Kidney glomerular epithelial cell (primary cell): ENCODE results near the gene CDH22.

ENCODE experiments used
- DNase-seq: peaks from one replicate; lab custom pipeline; 2025; lab: John Stamatoyannopoulos, UW

CDH22 gene

DNA sequence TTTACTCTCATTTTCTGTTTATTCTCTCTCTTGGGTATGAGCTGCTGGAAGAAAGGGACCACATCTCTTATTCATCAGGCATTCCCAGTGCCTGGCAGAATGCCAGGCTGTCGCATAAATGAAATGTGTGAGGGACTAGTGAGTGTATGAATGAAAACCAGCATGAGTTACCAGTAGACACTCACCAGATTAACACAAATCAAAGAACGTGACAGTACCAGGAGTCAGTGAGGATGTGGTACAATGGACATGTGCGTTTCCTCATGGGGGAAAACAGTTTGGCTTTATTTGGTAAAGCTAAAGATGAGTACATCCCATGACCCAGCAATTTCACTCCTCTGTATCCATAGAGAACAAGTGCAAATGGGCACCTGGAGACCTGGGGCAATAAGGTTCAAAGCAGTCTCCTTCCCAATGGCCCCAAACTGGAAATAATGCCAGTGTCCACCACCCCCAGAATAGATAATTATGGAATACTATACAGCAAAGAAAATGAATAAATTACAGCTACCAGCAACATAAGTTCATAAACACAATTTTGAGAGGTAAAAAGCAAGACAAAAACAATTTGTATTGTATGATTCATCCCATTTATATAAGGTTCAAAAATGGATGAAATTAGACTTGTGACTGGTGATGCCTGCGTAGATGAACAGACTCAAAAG is 93.3 kb downstream of the CDH22 start:
- DNase-seq = no peak

DNA sequence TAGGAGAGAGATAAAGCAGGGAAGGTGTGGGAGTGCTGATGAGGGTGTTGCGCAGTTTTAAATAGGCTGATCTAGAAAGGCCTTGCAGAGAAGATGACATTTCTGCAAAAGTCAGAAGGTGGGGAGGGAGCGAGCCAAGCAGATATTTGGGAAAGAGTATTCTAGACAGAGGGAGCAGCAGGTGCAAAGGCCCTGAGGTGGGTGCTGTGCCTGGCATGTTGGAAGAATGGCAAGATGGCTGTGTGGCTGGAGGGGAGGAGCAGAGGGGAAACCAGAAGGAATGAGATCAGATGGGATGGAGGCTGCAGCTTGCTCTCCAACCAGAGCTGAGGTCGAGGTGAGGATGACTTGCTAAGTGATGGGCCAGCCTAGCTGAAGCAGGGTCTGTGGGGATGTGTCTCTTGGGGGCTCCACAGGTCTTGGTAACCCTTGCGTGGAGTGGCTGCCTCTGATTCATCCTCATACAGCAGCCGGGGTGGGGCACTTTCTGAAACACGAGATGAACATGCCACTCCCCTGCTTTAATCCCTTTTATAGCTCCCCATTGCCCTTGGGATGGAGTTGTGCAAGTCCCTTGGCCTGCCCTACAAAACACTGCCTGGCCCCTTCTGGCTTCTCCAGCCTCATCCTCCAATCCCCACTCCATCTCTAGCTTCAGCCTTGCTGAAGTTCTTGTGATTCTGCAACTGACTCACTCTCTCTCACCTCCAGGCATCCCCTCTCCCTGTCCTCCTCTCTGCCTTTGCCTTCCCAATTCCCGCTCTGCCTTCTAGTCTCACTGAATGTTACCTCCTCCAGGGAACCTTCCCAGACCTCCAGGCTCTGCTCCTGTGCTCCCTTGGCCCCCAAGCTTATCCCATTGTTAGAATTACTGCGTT is 94.1 kb downstream of the CDH22 start:
- no peak for DNase-seq

DNA sequence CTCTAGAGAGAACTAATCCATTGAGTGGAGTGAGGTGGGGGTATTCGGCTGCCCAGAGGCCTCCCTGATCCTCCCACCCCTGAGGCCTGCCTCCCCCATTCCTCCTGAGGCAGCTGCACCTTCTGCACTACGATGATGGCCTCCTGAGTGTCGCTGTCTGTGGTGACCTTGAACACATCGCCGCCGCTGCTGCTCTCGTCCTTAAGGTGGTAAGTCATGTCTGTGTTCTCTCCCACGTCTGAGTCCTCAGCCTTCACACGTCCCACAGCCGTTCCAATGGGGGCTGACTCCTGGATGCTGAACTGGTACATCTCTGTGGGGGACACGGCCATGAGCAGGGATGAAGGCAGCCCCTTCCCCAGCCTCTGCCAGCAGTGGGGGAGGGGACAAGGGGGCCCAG is 95.4 kb downstream of the CDH22 start:
- DNase-seq = no peak

DNA sequence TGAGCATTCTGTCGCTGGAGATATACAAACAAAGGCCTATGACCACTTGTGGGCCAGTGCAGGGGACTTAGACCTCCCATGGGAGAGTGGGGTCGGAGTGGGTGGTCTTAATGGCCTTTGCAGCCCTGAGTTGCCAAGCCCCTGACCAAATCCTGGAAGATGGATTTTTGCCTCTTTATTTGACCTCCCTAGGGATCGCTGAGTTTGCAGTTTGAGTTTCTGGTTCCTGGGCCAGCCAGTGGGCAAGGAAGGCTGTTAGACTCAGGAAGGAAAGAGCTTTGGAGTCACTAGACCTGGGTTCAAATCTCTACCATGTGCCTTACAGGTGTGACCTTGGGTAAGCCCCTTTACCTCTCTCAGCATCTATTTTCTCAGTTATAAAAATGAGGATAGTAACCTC is 96.0 kb downstream of the CDH22 start:
- DNase-seq = no peak

DNA sequence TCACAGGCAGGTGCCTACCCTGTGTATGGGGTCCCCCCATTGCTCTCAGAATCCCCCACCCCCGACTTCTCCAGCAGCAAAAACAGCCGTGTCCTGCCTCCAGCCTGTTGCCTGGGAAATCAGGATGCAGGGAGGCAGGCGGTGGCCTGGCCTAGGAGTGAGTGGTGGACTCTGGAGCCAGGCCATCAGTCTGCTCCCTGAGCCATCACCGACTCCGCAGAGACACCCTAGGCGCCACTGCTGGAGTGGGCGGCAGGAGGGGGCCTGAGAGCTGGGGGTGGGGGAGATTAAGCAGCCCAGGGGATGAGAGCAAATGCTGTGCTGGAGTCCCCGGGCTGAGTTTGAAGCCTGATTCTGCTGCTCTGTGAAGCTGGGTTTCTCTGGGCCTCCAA is 97.0 kb downstream of the CDH22 start:
- no peak for DNase-seq

DNA sequence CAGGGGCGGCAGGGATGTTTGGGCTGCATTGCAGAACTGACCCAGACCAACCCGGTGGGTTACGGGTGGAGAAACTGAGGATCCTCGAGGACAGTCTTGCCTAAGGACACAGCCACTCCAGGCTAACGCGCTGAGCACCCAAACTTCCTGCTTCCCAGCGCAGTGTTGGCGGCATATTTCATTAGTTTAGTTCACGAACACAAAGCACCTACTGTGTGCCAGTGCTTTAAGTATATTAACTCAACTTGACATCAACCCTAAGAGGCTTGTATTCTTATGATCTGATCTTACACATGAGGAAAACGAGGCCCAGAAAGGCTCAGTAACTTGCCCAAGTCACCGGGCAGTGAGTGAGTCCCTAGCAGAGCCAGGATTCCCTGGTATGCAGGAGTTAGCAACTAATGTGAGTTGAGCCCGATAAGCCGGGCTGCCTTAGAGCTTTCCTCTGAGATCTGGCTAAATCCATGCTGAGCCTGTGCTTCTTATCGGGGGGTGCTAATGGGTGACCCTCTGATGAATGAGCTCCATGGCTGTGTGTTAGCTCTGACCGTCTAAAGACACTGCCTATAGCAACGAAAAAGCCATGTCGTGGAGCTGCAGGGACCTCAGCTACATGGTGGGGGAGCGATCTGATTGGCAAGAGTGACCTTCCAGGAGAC is 97.5 kb downstream of the CDH22 start:
- no peak for DNase-seq

DNA sequence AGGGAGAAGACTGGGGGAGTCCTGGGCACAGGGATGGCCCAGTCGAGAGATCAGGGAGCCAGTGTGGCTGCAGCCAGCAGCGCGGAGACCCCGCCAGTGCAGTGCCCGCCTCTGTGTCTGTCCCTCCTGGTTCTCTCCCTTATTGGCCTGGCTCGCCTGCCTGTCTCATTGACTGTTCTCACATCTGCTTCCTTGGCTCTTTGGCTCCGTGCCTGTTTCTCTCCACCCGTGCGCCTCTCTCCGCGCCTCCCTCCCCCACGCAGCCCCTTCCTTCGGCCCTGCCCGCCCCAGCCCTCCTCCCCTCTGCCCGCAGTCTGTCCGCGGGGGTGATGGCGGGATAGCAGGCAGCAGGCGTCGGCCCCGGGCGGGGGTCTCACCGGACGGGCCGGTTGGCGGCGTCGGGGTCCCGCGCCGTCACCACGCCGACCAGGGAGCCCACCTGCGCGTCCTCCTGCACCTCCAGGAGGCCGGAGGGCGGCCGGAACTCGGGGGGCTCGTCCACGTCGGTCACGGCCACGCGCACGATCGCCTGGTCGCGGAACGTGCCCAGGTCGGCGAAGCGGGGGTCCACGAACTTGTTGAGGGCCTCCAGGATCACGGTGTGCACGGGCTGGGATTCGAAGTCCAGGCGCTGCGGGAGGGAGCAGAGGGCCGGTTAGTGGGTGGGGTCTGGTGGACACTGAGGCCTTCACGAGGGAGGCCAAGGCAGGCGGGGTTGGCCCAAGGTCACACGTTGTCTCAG is 98.2 kb downstream of the CDH22 start:
- DNase-seq = no peak

DNA sequence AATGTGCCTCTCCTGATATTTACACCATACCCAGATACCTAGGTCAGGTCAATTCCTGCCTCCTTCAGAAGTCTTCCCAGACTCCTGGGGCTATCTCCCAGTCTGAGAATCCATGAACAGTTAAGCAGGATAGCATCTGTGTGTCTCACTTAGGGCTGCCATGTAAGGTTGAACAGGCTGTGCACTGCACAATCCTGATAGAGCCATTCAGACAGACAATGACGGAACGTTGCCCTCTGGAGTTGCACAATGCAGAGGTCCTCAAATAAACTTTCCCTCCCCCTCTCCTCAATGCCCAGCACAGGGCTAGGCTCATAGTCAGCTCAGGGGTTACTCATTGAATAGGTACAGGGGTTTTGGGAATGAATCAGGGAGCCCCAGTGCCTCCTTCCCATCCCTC is 100.5 kb downstream of the CDH22 start:
- DNase-seq = no peak

DNA sequence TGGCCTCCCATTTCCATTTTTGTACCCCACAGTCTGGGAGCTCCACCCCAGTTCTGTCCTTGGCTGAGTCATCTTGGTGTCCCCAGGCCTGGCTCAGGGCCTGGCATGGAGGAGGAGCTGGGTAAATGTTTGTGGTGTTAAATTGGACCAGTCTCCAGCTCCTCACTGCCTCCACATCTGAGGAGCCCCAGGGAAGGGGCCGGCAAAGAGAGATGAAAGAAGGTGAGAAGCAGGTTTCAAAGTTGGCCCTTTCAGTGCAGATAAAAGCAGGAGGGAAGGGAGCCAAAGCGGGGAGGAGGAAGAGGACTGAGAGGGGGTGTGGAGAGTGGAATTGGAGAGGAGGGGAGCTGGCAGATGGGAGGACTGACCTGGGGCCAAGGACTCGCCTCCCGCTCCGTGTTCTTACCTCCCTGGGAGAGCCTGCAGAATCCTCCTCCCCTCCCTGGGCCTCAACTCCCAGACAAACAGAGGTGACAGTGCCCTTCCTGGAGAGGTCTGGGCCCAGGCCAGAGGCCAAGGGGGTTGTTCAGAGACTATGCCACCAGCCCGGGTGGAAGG is 101.2 kb downstream of the CDH22 start:
- no peak for DNase-seq

DNA sequence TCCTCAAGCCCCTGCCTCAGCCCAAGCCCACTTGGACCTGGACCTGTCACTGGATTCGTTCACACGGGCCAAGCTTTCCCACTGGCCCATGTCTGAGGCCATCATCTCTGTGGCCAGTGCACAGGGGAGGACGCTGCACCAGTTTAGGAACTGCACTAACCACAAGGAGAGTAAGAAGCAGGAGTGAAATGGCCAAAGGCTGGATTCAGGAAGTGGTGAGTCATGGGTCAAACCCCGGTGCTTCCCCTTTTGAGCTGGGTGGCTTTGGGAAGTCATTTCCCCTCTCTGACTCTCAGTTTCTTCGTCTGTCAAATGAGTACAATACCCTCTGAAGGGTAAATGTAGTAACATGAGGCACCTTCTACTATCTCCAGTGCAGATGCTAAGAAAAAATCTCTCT is 102.3 kb downstream of the CDH22 start:
- DNase-seq = no peak

DNA sequence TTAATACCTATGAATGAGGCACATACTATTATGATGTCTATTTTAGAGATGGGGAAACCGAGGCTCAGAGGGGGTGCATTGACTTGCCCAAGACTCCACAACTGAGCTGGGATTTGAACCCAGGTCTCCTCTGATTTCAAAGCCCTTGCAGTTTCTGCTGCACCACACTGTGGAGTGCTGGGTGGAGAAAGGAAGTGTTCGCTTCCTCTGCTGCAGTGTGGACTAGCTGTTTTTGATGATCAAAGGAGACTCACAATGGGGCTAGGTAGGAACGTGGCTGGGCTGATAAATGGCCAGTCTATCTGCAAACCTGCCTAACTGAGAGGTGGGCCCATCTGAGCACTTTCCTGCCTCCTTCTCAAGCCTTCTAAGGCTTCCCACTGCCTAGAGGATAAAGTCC is 102.9 kb downstream of the CDH22 start:
- no peak for DNase-seq

DNA sequence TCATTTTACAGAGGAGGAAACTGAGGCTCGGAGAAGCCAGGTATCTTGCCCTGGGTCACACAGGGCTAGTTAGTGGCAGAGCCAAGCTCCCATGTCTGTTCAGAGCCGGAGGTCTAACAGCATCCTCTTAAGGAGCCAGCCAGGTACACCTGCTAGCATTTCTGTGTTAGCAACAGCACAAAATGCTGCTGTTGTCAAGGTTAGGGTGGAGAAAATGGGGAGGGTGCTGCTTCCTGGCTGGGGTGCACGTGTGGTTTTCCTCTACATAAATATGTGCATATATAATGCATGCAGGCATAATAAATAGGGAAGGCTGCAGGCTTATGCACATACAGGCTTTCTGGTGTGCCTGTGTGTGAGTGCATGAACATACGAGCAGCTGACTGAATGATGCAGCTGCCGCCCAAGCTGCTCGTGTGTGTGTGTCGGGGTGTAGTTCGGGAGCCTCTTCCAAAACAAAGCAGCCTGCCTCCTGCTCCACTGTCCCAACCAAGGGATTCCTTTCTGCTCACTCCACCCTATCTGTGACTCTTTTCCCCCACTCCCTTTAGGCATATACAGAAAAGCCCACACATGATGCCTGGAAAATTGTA is 103.6 kb downstream of the CDH22 start:
- no peak for DNase-seq

DNA sequence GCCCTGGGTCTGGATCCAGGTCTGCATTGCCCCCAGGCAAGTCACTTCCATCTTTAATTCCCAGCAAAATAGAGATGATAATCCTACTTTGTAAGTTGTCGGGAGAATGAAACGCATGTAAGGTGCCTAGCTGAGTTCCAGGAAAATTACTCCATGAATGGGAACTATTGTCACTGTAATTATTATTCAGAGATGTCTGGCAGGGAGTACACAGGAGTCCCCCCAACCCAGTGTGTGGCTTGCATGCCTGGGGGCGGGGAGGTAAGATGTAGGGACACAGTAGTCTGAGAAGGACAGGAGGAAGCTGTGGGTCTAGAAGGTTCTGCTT is 104.8 kb downstream of the CDH22 start:
- DNase-seq = no peak

DNA sequence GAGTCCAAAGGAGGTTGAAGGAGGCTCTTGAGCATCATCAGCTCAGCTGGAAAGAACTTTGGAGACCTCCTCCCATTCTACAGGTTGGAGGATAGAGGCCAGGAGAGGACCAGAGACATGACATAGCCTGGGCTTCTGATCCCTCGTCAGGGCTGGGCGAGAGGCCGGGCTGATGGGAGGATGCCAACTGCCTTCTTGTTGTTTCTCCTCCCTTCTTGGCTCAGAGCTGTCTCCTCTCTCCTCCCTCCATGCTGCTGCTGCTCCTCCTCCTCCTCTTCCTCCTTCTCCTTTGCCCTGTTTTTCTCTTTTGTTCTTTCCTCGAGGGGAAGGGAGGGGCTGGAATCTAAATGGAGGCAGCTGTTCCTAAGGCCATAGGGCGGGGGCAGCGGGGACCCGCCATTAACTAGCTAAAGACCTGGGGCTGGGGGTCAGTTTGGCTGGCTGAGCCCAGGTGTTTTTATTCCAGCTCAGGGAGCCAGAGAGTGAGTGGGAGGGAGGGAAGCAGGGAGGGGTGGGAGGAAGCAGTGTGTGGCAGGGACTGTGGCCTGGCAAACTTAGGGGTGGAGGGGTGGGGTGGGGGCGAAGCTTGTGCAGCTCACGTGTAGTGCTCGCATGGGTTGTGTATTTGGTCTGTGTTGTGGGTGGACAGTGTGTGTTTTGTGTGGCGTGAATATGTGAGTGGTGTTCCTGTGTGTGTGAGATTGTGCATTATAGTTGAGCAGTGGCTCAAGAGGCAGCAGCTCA is 105.4 kb downstream of the CDH22 start:
- no peak for DNase-seq

DNA sequence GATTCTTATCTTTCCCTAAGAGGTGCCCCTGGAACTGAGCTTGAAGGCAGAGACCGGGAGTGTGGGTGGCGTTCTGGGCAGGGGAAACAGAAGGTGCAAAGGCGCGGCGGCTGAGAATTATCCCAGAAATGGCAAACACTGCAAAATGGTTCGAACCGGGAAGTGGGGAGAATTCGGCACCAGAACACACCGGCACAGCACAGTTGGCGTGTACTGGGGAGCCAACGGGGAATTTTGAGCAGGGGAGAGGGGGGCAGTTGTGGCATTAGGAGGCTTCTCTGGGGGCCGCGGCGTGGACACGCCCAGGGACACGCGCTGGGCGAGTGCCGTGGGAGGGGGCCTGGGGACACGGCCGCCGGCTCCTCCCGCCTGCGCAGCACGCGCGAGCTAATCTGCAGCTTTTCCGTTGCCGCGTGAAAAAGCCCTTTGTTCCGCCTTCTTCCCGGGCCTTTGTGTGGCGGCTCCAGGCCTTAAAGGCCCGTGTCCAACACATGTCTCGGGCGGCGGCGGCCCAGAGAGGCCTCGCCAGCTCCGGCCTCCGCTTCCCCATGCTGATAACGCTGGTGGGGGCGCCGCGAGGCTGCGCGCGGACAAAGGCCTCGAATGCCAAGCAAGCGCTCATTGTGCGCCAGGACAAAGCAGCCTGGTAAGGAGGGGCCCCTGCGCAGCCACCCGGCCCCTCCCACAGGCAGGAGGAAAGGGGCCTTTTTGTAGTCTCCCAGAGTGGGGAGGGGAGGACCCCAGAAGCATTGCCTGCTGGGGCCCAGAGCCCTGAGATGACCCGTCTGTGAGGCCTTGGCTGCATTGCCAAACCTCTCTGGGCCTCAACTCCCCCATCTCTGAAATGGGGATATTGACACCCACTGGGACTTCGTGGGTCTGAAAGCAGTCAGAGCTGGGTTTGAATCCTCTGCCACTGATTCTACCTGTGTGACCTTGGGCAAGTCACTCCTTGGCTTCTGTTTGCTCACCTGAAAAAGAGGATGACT is 107.4 kb downstream of the CDH22 start:
- no peak for DNase-seq

DNA sequence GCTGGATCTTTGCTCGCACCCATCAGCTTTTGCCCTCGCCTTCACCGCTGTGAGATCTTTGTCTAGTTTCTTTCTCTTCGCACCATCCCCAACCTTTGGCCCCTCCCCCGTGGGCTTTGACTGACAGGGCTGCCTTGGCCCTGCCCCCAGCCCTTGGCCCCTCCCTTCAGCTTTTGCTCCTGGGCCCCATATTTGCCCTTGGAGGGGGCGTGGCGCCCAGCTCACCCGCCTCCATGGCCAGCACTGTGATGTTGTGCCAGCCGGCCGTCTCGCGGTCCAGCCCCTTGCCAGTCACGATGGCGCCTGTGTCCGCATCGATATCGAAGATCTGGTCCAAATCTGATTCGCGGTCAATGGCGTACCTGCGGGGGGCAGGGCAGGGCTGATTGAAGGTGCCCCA is 109.1 kb downstream of the CDH22 start:
- no peak for DNase-seq

DNA sequence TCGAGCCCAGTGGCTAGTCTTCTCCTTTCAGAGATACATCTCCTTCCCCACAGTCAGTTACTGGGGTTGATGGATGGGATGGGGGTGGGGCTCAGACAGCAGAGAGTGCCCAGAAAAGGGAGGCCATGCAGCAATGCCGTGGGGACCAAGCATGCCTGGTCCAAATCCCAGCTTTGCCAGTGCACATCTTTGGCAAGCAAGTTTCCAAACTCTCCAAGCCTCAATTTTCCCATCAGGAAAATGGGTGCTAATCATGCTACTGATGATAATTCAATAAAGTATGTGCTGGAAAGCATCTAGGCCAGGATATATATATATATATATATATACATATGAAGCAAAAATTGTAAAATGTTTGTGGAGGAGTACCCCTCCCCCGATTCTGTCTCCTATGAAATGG is 111.3 kb downstream of the CDH22 start:
- DNase-seq = no peak

DNA sequence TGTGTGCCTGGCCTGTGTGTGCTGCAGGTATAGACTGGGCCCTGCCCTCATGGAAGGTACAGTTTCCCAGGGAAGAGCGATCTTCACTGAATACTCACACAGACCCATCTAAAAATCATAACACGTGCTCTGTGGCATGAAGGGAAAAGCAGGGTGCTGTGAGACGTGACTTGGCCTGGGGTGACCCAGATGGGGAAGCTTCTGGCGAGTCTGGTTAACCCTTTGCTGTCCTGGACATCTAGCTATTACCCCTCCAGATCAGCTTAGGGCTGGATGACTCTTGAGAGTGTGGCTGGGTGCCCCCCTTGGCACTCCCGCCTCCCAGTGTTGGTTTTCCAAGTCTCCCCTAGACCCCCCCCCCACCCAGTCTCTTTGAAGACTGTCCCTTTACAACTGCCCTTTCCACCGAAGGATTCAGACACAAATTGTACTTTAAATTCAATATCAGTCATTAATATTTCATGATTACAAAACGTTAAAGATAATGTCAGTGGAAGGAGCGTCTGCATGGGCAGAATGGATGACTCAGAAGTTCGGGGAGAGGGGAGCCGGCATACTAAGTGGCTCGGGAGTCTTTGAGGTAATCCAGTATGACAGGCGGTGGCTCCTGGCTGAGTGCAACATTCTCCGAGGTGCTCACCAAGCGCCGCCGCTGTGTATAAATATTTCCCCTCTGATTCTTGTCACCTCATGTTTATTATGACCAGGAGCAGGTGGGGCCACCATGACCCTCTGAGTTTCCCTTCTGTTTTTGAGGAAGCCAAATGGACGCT is 112.8 kb downstream of the CDH22 start:
- DNase-seq = no peak

DNA sequence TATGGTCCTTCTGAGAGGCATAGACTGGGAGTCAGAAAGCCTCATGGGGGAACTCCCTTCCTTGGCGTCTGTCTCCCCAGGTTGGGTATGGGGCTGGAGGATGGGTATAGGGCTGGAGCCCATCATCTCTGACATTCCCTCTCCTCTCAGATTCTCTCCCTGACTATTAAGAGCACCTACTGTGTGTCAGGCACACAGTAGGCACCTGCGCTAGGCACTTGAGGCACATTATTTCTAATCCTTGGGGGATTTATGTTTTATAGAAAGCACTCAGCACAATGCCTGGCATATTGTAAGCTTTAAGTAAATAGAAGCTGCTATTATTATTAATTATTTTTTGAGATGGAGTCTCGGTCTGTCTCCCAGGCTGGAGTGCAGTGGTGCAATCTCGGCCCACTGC is 113.9 kb downstream of the CDH22 start:
- DNase-seq = no peak
